ENCODE measurements around the gene CRYBB3. TPM values are rescaled to one million over a fixed set of nuclear protein-coding genes. Genes with fewer than 3 reads are reported as not detected.
A peak's percentile ranks its signal among the peaks of the same experiment; 100 is the strongest.

Gene CRYBB3
- total RNA-seq, 4 donors from 2014 or later, result not detected

- no peak for DNase-seq
- no peaks in the 10 kb centered on the region for H3K36me3 ChIP-seq
- intact Hi-C loops (cut with DNase I), result loop anchor here (10.0 kb wide), 1 partner anchor 221 kb away; the partner anchor contains the start of gene LHFPL7
- H3K4me1 ChIP-seq, result peaks cover 14 to 36% of the 10 kb centered on the region in 2 donors
- no peak overlapping the region for H3K4me3 ChIP-seq (replicated peaks in 1 of 3)
- TF ChIP-seq CTCF (IDR thresholded peaks at IDR 0.05) (no peak), POLR2A (IDR thresholded peaks at IDR 0.05) (no peak)
- no peaks in the 10 kb centered on the region for H3K27me3 ChIP-seq
- no peaks in the 10 kb centered on the region for H3K9me3 ChIP-seq
- H3K27ac ChIP-seq, result peak overlapping the region; percentile 49 to 69 (median 62)
- WGBS, 2 donors, result 97 to 98% methylated on average over 10 of the region's 10 CpGs
Measured at GRCh38 chr22:25165785-25166184, 33.9 kb upstream of the CRYBB3 start.

- intact Hi-C loops (cut with DNase I), result loop anchor here (10.0 kb wide), 1 partner anchor 222 kb away; the partner anchor contains the start of gene LHFPL7
- 79 to 89% methylated on average over 9 of the region's 9 CpGs for WGBS, 2 donors
- Histone ChIP-seq H3K4me1 (peaks cover 14 to 36% of the 10 kb centered on the region in 2 donors), H3K4me3 (replicated peaks in 1 of 3) (no peak overlapping the region), H3K27me3 (no peaks in the 10 kb centered on the region), H3K27ac (peak overlapping the region in 1 of 3 donors; percentile 33), H3K36me3 (no peaks in the 10 kb centered on the region), H3K9me3 (no peaks in the 10 kb centered on the region)
- no peak for TF ChIP-seq CTCF (IDR thresholded peaks at IDR 0.05)
- no peak for TF ChIP-seq POLR2A (IDR thresholded peaks at IDR 0.05)
- no peak for DNase-seq
Measured at GRCh38 chr22:25166266-25167040, 33.2 kb upstream of the CRYBB3 start.

GRCh38 chr22:25167082-25167481 is 32.6 kb upstream of the CRYBB3 start:
- H3K4me1 ChIP-seq, result peaks cover 14 to 36% of the 10 kb centered on the region in 2 donors
- H3K36me3 ChIP-seq, result peaks cover 0 to under 1% of the 10 kb centered on the region in 2 donors
- no peak overlapping the region for H3K4me3 ChIP-seq (replicated peaks in 1 of 3)
- peak overlapping the region in 1 of 3 donors; percentile 33 for H3K27ac ChIP-seq
- H3K9me3 ChIP-seq, result no peaks in the 10 kb centered on the region
- intact Hi-C loops (cut with DNase I), result loop anchor here (10.0 kb wide), 1 partner anchor 222 kb away; the partner anchor contains the start of gene LHFPL7
- WGBS, 2 donors, result 81 to 82% methylated on average over 6 to 7 of the region's 7 CpGs
- H3K27me3 ChIP-seq, result no peaks in the 10 kb centered on the region
- no peak for TF ChIP-seq POLR2A (IDR thresholded peaks at IDR 0.05)
- no peak for TF ChIP-seq CTCF (IDR thresholded peaks at IDR 0.05)
- no peak for DNase-seq

- Histone ChIP-seq H3K4me3 (replicated peaks in 1 of 3) (no peak overlapping the region), H3K9me3 (no peaks in the 10 kb centered on the region), H3K4me1 (peaks cover 14 to 36% of the 10 kb centered on the region in 2 donors), H3K27me3 (no peaks in the 10 kb centered on the region), H3K36me3 (peaks cover 0 to 4% of the 10 kb centered on the region in 2 donors), H3K27ac (peak overlapping the region in 1 of 3 donors; percentile 10)
- TF ChIP-seq POLR2A (IDR thresholded peaks at IDR 0.05) (no peak), CTCF (IDR thresholded peaks at IDR 0.05) (no peak)
- intact Hi-C loops (cut with DNase I), result loop anchor here (10.0 kb wide), 1 partner anchor 223 kb away; the partner anchor contains the start of gene LHFPL7
- 93 to 96% methylated on average over 13 to 14 of the region's 14 CpGs for WGBS, 2 donors
- DNase-seq, result no peak
Measured at GRCh38 chr22:25167834-25168601, 31.6 kb upstream of the CRYBB3 start.

Data from thyroid gland (tissue), 4 donors.